Choroid plexus epithelial cell (primary cell): ENCODE data around the gene GRAMD4.

Experiments
- DNase-seq: peaks from one replicate; pipeline ENCODE4 v3.0.0-alpha.2; 2010; ENCODE audit warnings: low read depth
- H3K4me3 ChIP-seq: 2 replicates; pipeline ENCODE4 v1.5.1; 2011; ENCODE audit warnings: low read depth, mild to moderate bottlenecking, control low read depth, low read length, moderate library complexity
- TF ChIP-seq, protein P1 (sequence below): conservative IDR thresholded peaks from 2 replicates; pipeline ENCODE4 v1.5.1; 2011; ENCODE audit warnings: low read depth, mild to moderate bottlenecking, control low read depth, inconsistent platforms, low read length, moderate library complexity

GRAMD4 gene

DNA sequence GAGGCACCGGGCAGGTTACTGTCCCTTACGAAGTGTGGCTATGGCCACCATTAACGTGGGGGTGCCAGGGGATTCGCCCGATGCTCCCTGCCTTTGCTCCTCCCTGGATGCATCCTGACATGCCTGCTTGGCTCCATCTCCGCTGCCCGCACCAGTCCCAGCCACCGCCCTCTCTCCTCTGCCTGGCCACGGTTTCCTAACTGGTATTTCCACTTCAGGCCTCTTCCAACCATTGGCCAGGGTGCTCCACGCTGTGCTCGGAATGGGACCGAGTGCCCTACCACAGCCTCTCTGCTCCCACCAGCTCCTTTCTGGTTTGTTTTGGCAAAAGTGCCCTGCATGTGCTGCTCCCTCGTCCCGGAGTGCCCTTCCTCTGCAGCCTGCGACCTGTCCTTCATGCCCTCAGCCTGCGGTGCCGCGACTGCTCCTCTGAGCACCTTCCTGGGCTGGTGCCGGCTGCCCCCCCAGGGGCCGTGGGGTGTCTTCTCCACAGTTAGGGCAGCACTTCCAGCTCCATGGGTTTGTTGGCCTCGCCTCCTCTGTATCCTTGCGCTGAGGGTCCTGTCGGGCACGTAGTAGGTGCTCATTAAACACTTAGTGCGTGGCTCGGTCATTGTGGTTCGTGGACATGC, 12.6 kb upstream of the GRAMD4 start:
- TF ChIP-seq, protein P1, sequence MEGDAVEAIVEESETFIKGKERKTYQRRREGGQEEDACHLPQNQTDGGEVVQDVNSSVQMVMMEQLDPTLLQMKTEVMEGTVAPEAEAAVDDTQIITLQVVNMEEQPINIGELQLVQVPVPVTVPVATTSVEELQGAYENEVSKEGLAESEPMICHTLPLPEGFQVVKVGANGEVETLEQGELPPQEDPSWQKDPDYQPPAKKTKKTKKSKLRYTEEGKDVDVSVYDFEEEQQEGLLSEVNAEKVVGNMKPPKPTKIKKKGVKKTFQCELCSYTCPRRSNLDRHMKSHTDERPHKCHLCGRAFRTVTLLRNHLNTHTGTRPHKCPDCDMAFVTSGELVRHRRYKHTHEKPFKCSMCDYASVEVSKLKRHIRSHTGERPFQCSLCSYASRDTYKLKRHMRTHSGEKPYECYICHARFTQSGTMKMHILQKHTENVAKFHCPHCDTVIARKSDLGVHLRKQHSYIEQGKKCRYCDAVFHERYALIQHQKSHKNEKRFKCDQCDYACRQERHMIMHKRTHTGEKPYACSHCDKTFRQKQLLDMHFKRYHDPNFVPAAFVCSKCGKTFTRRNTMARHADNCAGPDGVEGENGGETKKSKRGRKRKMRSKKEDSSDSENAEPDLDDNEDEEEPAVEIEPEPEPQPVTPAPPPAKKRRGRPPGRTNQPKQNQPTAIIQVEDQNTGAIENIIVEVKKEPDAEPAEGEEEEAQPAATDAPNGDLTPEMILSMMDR = no peak
- DNase-seq = no peak
- H3K4me3 ChIP-seq = no peak overlapping the region

DNA sequence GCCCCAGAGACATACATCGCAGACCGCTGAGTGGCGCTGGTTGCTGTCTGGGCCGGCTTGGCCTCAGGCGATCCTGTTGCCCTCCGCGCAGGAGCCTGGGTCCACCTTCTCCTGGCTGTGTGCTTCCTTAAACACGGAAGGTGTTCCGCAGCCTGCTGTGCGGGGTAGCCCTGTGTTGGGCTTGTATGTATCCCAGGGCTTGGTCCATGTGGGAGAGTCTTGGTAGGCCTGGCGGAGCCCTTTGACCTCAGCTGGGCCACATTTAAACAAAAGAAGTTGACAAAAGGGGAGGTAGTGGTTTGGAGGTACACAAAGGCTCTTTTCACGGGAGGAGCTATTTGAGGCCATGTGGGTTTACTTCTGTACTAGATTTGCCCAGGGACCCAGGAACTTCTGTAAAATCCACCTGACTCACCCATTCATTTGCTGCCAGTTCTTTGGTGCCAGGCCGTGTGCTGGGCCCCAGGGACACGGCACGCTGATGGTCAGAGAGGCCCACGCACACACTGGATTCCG, 11.0 kb upstream of the GRAMD4 start:
- no peak for DNase-seq
- no peak overlapping the region for H3K4me3 ChIP-seq
- TF ChIP-seq, protein P1 = no peak

DNA sequence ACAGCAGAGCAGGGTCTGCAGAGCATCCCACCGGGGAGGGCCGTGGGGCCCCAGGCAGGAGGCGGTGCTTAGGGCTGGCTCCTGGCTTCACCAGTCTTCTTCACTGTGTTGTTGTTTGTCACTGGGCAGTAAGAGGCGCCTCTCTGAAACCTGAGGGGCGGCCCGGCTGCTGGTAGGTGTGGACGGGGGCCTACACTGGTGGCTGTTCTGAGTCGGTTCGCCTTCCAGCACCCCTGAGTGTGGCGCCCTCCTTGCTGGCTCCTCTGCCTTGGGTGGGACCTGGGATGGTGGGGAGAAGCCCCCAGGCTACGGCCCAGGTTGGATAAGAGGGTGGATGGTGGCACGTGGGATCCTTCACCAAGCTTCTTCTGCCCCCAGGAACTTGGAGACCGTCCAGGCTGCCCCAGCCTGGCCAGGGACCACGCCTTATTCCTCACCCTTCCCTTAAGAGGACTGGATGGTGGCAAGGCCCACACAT, 10.4 kb upstream of the GRAMD4 start:
- DNase-seq = no peak
- TF ChIP-seq, protein P1 = no peak
- no peak overlapping the region for H3K4me3 ChIP-seq

DNA sequence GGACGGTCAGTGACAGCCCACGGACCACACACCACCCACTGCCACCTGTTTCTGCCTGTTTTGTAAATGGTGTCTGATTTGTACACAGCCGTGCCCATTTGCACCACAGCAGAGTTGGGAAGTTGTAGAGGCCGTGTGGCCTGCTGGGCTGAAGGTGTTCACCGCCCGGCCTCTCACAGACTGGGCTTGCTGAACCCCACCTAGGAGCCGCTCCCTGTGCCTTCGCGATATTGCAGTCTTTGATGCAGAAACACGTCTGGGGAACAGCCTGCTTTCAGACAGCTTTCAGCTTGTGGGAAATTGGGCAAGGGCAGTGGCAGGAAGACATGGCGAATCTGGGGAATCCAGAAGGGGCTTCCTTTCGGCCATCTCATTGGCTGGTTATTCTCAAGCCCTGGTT, 9.8 kb upstream of the GRAMD4 start:
- no peak for DNase-seq
- TF ChIP-seq, protein P1 = no peak
- no peak overlapping the region for H3K4me3 ChIP-seq

DNA sequence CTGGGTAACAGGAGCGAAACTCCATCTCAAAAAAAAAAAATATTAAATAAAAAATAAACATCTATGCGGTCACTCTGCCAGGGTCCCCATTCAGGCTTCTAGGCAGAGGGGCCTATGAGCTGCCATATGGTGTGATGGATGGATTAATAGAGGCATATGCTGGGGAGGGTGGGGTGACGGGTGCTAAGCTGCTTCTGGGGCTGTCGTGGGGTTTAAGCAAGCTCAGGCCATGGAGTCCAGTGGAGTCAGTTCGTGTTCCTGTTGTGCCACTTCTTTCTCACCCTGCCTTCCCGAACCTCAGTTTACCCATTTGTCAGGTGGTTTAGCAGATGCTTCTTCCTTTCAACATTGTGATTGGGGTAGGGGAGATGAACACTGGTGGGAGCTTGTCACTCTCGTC, 9.0 kb upstream of the GRAMD4 start:
- TF ChIP-seq, protein P1 = no peak
- DNase-seq = no peak
- H3K4me3 ChIP-seq = no peak overlapping the region

DNA sequence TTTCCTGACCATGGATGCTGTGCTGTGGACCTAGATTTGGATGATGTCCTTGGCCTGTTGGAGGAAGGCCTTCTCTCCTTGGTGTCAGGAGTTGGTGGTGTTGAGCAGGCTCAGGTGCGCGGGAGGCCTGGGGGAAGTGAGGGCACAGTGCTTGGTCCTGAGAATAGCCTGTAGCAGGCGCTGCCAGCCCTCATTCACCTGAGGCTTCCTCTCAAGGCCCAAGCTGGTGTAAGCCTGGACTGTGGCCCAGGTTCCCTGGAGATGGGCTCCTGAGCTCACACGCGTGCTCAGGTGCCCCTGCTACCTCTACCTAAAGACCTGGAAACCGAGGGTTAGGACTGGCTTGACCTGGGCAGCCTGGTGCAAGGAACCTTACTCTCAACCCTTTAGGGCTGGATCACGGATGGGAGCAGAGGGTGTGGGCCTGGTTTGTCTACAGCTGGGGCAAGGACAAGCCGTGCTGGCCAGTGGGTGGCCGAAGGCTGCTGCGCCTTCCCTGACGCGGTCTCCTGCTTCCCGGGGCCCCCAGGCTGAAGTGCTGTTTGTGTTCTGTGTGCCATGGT, 7.8 kb upstream of the GRAMD4 start:
- TF ChIP-seq, protein P1 = no peak
- H3K4me3 ChIP-seq = no peak overlapping the region

DNA sequence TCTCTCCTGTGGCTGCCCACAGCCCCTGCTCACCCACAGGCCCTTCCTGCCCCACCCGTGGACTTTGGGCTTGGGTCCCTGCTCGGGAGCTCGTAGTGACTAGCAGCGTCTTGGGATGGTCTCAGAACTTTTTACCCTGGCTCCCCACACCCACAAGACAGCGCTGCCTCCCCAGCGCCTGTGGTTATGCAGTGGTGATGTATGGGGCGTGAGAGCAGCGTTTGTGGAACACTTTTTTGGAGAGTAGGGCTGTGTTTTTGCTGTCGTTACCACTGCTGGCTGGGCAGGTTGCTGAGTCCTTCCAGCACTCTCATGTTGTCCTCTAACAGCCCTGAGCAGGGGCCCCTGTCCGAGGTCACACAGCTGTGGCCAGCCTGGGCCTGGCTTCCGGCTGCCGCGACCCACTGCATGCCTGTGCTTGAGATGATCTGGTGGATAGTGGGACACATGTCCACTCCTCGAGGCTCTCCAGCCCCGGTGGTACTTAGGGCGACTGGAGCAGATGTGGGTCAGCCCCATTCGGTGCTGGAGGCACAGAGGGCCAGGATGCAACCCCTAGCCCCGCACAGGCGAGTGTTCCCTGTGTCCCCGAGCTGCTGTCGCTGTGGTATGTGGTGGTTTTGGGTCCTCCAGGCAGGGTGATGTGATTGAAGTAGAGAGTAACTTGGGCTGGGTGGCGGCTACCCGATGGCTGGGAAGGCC, 7.1 kb upstream of the GRAMD4 start:
- H3K4me3 ChIP-seq = no peak overlapping the region
- TF ChIP-seq, protein P1 = no peak
- DNase-seq = no peak

More for the DNA sequence above, 7.8 kb upstream of the GRAMD4 start:
- no peak for DNase-seq
